GM12875 (cell line): ENCODE data around the gene MAP4K1.
"Not testable (repeated sequence)": the region's sequence is repeated elsewhere in the genome, so short reads cannot be mapped to it uniquely, and the experiment has no call there.

Experiments
- H3K4me3 ChIP-seq: one replicate; pipeline ENCODE4 v1.5.1; 2011; ENCODE audit warnings: low read depth, low read length, control low read depth
- CTCF ChIP-seq: IDR thresholded peaks from 2 replicates; pipeline ENCODE4 v1.5.1; 2011; ENCODE audit warnings: low read depth, mild to moderate bottlenecking, control low read depth, inconsistent platforms, low read length, moderate library complexity, borderline replicate concordance; ENCODE audit not compliant: insufficient read depth

MAP4K1 gene

GRCh38 chr19:38564981-38565690, 52.6 kb downstream of the MAP4K1 start:
- H3K4me3 ChIP-seq, result peak overlapping the region; percentile 5
- no peak for TF ChIP-seq CTCF

- H3K4me3 ChIP-seq, result no peak overlapping the region
- no peak for TF ChIP-seq CTCF
Measured at GRCh38 chr19:38563475-38563874, 54.3 kb downstream of the MAP4K1 start.

- TF ChIP-seq CTCF, result no peak
- no peak overlapping the region for H3K4me3 ChIP-seq
Measured at GRCh38 chr19:38562096-38562495, 55.7 kb downstream of the MAP4K1 start.

GRCh38 chr19:38561658-38562057, 56.1 kb downstream of the MAP4K1 start:
- TF ChIP-seq CTCF, result no peak
- H3K4me3 ChIP-seq, result no peak overlapping the region

- no peak overlapping the region for H3K4me3 ChIP-seq
- TF ChIP-seq CTCF, result no peak
Measured at GRCh38 chr19:38561053-38561606, 56.6 kb downstream of the MAP4K1 start.

- H3K4me3 ChIP-seq, result no peak overlapping the region
- TF ChIP-seq CTCF, result no peak
Measured at GRCh38 chr19:38559428-38560401, 58.0 kb downstream of the MAP4K1 start.

- H3K4me3 ChIP-seq, result not testable (repeated sequence)
Measured at GRCh38 chr19:38558933-38559332, 58.8 kb downstream of the MAP4K1 start.
